ENCODE results near the gene KCNIP4. TPM values are rescaled to one million over a fixed set of nuclear protein-coding genes. Genes with fewer than 3 reads are reported as not detected.

The KCNIP4 gene
- total and polyA plus RNA-seq, 9 of the 15 experiments (the other 6 are each of a cell fraction or from before 2014, with no cell fraction given): 0.25 to 0.41 TPM; not detected in 7

DNA sequence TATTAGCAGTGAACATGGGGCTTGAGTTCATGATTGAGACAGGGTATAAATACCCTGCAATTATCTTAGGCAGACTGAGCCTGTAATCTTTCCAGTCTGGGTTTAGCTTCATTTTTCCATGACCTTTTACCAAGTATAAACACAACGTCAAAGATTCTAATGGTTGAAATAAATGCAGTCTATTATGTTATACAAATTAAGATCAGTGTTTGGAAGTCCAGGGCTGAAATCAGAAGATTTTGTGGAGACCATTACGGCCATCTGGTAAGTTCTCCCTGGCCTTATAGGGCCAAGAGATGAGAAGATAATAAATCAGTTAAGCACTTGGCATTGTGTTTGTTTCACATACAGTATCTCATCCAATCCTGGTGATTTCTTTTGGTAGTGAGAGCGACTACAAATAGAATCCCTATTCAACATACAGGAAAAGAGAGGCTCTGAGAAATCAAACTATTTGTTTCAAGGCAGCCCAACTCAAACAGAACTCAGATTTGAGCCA, 822.5 kb downstream of the KCNIP4 start (continued):
- TF ChIP-seq, protein P1, sequence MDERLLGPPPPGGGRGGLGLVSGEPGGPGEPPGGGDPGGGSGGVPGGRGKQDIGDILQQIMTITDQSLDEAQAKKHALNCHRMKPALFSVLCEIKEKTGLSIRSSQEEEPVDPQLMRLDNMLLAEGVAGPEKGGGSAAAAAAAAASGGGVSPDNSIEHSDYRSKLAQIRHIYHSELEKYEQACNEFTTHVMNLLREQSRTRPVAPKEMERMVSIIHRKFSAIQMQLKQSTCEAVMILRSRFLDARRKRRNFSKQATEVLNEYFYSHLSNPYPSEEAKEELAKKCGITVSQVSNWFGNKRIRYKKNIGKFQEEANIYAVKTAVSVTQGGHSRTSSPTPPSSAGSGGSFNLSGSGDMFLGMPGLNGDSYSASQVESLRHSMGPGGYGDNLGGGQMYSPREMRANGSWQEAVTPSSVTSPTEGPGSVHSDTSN (CRISPR knock-in tag; IDR thresholded peaks at IDR 0.05; ENCODE audit: low read depth): no peak
- TF ChIP-seq, protein P1 (tag; conservative IDR thresholded peaks at IDR 0.05; ENCODE audit: low read depth): no peak
- no peak for TF ChIP-seq CBX2 (IDR thresholded peaks at IDR 0.05; ENCODE audit: insufficient read depth, low read length, poor library complexity, severe bottlenecking)
- TF ChIP-seq, protein P2, sequence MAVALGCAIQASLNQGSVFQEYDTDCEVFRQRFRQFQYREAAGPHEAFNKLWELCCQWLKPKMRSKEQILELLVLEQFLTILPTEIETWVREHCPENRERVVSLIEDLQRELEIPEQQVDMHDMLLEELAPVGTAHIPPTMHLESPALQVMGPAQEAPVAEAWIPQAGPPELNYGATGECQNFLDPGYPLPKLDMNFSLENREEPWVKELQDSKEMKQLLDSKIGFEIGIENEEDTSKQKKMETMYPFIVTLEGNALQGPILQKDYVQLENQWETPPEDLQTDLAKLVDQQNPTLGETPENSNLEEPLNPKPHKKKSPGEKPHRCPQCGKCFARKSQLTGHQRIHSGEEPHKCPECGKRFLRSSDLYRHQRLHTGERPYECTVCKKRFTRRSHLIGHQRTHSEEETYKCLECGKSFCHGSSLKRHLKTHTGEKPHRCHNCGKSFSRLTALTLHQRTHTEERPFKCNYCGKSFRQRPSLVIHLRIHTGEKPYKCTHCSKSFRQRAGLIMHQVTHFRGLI (CRISPR knock-in tag; IDR thresholded peaks at IDR 0.05): no peak
- TF ChIP-seq ETV6 (IDR thresholded peaks at IDR 0.05; ENCODE audit: borderline replicate concordance in 1 of 2, low read depth in 2 of 2, low read length in 1 of 2): no peak
- no peak for TF ChIP-seq ETV6 (CRISPR knock-in tag; IDR thresholded peaks at IDR 0.05; ENCODE audit: borderline replicate concordance)

DNA sequence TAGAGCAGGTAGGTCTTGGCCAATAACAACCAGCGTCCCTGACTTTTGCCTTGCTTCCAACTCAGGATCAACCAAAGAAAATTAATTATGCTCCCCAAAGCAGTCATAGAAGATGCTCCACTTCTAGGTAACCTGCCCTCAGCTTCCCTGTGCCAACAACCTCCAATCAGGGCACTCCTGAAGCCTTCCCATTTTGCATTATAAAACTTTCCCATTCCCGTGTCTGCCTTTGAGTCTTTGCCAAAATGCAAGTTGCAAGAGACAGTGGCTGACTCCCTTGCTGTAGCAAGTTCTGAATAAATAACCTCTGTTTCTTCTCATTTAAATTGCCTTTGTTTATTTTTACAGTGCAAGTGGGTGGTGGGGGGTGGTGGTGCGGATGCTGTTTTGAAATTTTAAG, 830.3 kb downstream of the KCNIP4 start:
- 0% methylated on average over 3 of the region's 3 CpGs for WGBS (ENCODE audit: insufficient coverage, low coverage, missing lambda C conversion rate)
- TF ChIP-seq, protein P3, sequence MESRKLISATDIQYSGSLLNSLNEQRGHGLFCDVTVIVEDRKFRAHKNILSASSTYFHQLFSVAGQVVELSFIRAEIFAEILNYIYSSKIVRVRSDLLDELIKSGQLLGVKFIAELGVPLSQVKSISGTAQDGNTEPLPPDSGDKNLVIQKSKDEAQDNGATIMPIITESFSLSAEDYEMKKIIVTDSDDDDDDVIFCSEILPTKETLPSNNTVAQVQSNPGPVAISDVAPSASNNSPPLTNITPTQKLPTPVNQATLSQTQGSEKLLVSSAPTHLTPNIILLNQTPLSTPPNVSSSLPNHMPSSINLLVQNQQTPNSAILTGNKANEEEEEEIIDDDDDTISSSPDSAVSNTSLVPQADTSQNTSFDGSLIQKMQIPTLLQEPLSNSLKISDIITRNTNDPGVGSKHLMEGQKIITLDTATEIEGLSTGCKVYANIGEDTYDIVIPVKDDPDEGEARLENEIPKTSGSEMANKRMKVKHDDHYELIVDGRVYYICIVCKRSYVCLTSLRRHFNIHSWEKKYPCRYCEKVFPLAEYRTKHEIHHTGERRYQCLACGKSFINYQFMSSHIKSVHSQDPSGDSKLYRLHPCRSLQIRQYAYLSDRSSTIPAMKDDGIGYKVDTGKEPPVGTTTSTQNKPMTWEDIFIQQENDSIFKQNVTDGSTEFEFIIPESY (CRISPR knock-in tag; IDR thresholded peaks at IDR 0.05): no peak
- TF ChIP-seq SAFB2 (IDR thresholded peaks at IDR 0.05; ENCODE audit: borderline replicate concordance, low read depth, low read length, severe bottlenecking) (no peak), NBN (IDR thresholded peaks at IDR 0.05; ENCODE audit: low read depth) (no peak), STAT5B (CRISPR knock-in tag; IDR thresholded peaks at IDR 0.05) (no peak), ZFP1 (CRISPR knock-in tag; IDR thresholded peaks at IDR 0.05) (no peak), HDAC8 (tag; IDR thresholded peaks at IDR 0.05) (no peak), MCM3 (IDR thresholded peaks at IDR 0.05) (no peak)
- TF ChIP-seq, protein P4, sequence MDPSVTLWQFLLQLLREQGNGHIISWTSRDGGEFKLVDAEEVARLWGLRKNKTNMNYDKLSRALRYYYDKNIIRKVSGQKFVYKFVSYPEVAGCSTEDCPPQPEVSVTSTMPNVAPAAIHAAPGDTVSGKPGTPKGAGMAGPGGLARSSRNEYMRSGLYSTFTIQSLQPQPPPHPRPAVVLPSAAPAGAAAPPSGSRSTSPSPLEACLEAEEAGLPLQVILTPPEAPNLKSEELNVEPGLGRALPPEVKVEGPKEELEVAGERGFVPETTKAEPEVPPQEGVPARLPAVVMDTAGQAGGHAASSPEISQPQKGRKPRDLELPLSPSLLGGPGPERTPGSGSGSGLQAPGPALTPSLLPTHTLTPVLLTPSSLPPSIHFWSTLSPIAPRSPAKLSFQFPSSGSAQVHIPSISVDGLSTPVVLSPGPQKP (CRISPR knock-in tag; IDR thresholded peaks at IDR 0.05): no peak

More for the DNA sequence above, 830.3 kb downstream of the KCNIP4 start:
- ChIA-PET CTCF (ENCODE audit: low intra/inter-chr PET ratio) (no interaction called here), POLR2A (no interaction called here)
- no peaks in the 10 kb centered on the region for H3K79me2 ChIP-seq (ENCODE audit: control insufficient read depth, insufficient read depth, low read length)
- DNase-seq (ENCODE audit: extremely low read depth in 1 of 4, low spot score in 3 of 4) (no peak), FAIRE-seq (no peak), ATAC-seq (no peak)
- no peaks in the 10 kb centered on the region for H4K20me1 ChIP-seq (replicated peaks; ENCODE audit: control insufficient read depth, insufficient read depth, low read length)
- no peaks in the 10 kb centered on the region for H3K4me1 ChIP-seq (replicated peaks in 1 of 2; ENCODE audit: control insufficient read depth in 2 of 2, insufficient read depth in 2 of 2, low read length in 2 of 2)
- H3K27ac ChIP-seq (ENCODE audit: extremely low read depth, low read depth, low read length): no peak overlapping the region
- H3K4me2 ChIP-seq (ENCODE audit: insufficient read depth, low read length): no peak overlapping the region
- no peak overlapping the region for H3K4me3 ChIP-seq
- in situ Hi-C loops (cut with MboI) (no loop called here), intact Hi-C loops (cut with micrococcal nuclease) (no loop called here)
- H3K9me1 ChIP-seq (ENCODE audit: control insufficient read depth, insufficient read depth, low read length): no peaks in the 10 kb centered on the region
- H3K9me3 ChIP-seq (replicated peaks; ENCODE audit: control insufficient read depth, insufficient read depth, low read depth, low read length): no peaks in the 10 kb centered on the region
- H3K36me3 ChIP-seq (ENCODE audit: control insufficient read depth, insufficient read depth, low read length): no peaks in the 10 kb centered on the region
- H2AFZ ChIP-seq (ENCODE audit: low read depth, low read length): no peak overlapping the region
- H3K27me3 ChIP-seq (ENCODE audit: control insufficient read depth in 2 of 2, insufficient read depth in 2 of 2, low read length in 2 of 2): no peaks in the 10 kb centered on the region
- no TSS peak for BruUV-seq (replicated peaks)
- no peak overlapping the region for H3K9ac ChIP-seq (ENCODE audit: insufficient read depth in 1 of 2, low read depth in 2 of 2, low read length in 2 of 2)
